ENCODE data around the gene GAREM2.

Gene GAREM2

GRCh38 chr2:26176279-26176615 is 3.4 kb downstream of the GAREM2 start:
- peak overlapping the region in 1 of 3 experiments; percentile 9 for H3K27ac Mint-ChIP-seq
- H3K4me1 Mint-ChIP-seq: peaks cover 24% of the 10 kb centered on the region
- peak overlapping the region; percentile 51 to 59 (median 52) for H3K4me3 Mint-ChIP-seq
- no peaks in the 10 kb centered on the region for H3K9me3 Mint-ChIP-seq
- no peaks in the 10 kb centered on the region for H3K36me3 Mint-ChIP-seq (ENCODE audit: low read depth)
- peaks cover 37% of the 10 kb centered on the region for H3K27me3 Mint-ChIP-seq (ENCODE audit: low read depth)
- no peak for TF ChIP-seq CTCF (IDR thresholded peaks at IDR 0.05; ENCODE audit: unreplicated experiment in 3 of 3)

GRCh38 chr2:26177122-26177521 is 4.2 kb downstream of the GAREM2 start:
- H3K27ac Mint-ChIP-seq: no peak overlapping the region
- TF ChIP-seq CTCF (IDR thresholded peaks at IDR 0.05; ENCODE audit: unreplicated experiment in 3 of 3): no peak
- peaks cover 29% of the 10 kb centered on the region for H3K27me3 Mint-ChIP-seq (ENCODE audit: low read depth)
- H3K9me3 Mint-ChIP-seq: no peaks in the 10 kb centered on the region
- H3K4me1 Mint-ChIP-seq: peaks cover 26% of the 10 kb centered on the region
- no peaks in the 10 kb centered on the region for H3K36me3 Mint-ChIP-seq (ENCODE audit: low read depth)
- peak overlapping the region in 2 of 3 experiments; percentile 35 to 66 for H3K4me3 Mint-ChIP-seq

- Mint-ChIP-seq H3K9me3 (no peaks in the 10 kb centered on the region), H3K4me3 (peak overlapping the region; percentile 66 to 73 (median 70)), H3K4me1 (peaks cover 26% of the 10 kb centered on the region), H3K27ac (no peak overlapping the region), H3K36me3 (ENCODE audit: low read depth) (no peaks in the 10 kb centered on the region), H3K27me3 (ENCODE audit: low read depth) (peaks cover 26% of the 10 kb centered on the region)
- TF ChIP-seq CTCF (IDR thresholded peaks at IDR 0.05; ENCODE audit: unreplicated experiment in 3 of 3): no peak
Observed at GRCh38 chr2:26178246-26178645, 5.4 kb downstream of the GAREM2 start.

- peak overlapping the region in 2 of 3 experiments; percentile 37 to 55 for H3K27ac Mint-ChIP-seq
- H3K36me3 Mint-ChIP-seq (ENCODE audit: low read depth): no peaks in the 10 kb centered on the region
- peaks cover 26% of the 10 kb centered on the region for H3K4me1 Mint-ChIP-seq
- no peaks in the 10 kb centered on the region for H3K9me3 Mint-ChIP-seq
- H3K27me3 Mint-ChIP-seq (ENCODE audit: low read depth): peaks cover 30% of the 10 kb centered on the region
- TF ChIP-seq CTCF (IDR thresholded peaks at IDR 0.05; ENCODE audit: unreplicated experiment in 3 of 3): no peak
- H3K4me3 Mint-ChIP-seq: peak overlapping the region; percentile 68 to 73 (median 70)
Observed at GRCh38 chr2:26178746-26179436, 6.0 kb downstream of the GAREM2 start.

GRCh38 chr2:26179446-26179913 is 6.6 kb downstream of the GAREM2 start:
- Mint-ChIP-seq H3K27me3 (ENCODE audit: low read depth) (peaks cover 26% of the 10 kb centered on the region), H3K36me3 (ENCODE audit: low read depth) (no peaks in the 10 kb centered on the region), H3K27ac (peak overlapping the region in 2 of 3 experiments; percentile 37 to 55), H3K4me3 (peak overlapping the region; percentile 68 to 73 (median 70)), H3K4me1 (peaks cover 22% of the 10 kb centered on the region), H3K9me3 (no peaks in the 10 kb centered on the region)
- TF ChIP-seq CTCF (IDR thresholded peaks at IDR 0.05; ENCODE audit: unreplicated experiment in 3 of 3): no peak

- Mint-ChIP-seq H3K4me1 (peaks cover 11% of the 10 kb centered on the region), H3K27me3 (ENCODE audit: low read depth) (peaks cover 21% of the 10 kb centered on the region), H3K36me3 (ENCODE audit: low read depth) (no peaks in the 10 kb centered on the region), H3K4me3 (no peak overlapping the region), H3K9me3 (no peaks in the 10 kb centered on the region), H3K27ac (no peak overlapping the region)
- TF ChIP-seq CTCF (IDR thresholded peaks at IDR 0.05; ENCODE audit: unreplicated experiment in 3 of 3): no peak
Observed at GRCh38 chr2:26182441-26182840, 9.6 kb downstream of the GAREM2 start.
